DMS153 treated with DMSO at 0.1 percent for 48 hours (cell line): ENCODE results near the gene TMPRSS11A.

Source experiments
- DNase-seq: peaks from one replicate; lab custom pipeline; 2025; ENCODE audit not compliant: unreplicated experiment; lab: John Stamatoyannopoulos, UW

TMPRSS11A gene

DNA sequence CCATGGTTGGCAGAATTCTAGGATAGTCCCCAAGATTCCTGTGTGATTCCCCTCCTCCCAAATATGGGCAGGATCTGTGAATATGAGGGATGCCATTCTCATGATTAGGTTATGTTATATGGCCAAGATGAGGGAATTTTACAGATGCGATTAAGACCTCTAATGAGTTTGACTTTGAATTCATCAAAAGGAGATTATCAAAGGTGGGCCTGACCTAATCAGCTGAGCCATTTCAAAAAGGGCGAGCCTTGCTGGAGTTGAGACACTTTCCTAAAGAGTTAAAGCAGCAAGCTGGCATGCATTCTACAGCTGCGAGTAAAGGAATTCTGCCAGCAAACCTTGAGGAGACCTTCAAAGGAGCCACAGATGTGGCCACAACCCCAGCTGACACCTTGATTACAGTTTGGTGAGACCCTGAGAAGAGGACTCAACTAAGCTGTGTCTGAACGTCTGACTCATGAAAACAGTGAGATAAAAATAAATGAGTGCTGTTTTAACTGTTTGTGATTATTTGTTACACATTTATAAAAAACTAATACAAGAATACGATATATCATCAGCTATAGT is 47.8 kb downstream of the TMPRSS11A start:
- DNase-seq: no peak

GRCh38 chr4:67912080-67912479 is 51.2 kb downstream of the TMPRSS11A start:
- no peak for DNase-seq

DNA sequence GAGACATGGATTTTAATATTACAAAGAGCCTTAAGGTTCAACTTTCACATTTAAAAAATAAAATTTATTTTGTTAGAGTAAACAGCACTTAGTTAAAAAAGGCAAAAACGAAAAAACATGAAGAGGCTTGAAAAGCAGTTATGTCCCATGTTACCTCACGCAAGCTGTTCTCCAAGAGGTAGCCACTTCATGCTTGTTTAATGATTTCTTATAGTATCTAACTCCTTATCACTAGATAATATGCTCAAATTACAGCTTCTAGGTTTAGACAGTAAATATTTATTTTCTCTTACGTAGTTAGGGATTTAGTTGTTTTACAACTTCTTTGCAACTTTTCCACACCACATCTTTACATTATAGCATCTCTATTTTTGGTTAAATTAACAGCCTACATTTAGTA is 51.7 kb downstream of the TMPRSS11A start:
- DNase-seq: no peak

- DNase-seq: no peak
Observed at GRCh38 chr4:67911141-67911540, 52.2 kb downstream of the TMPRSS11A start.

DNA sequence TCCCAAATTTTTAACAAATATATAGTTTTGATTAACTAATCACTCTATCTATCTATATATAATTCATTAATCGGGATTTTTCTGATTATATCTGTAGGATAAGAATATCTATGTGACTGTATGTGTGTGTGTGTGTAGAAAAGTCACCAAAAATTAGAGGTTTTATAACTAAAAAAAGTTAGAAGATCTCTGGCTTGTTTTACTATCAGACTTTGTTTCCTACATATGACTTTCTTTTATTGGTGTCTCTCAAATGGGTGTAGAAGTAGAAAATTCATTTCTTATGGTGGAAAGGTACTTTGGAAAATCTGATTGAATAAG is 52.7 kb downstream of the TMPRSS11A start:
- no peak for DNase-seq

DNA sequence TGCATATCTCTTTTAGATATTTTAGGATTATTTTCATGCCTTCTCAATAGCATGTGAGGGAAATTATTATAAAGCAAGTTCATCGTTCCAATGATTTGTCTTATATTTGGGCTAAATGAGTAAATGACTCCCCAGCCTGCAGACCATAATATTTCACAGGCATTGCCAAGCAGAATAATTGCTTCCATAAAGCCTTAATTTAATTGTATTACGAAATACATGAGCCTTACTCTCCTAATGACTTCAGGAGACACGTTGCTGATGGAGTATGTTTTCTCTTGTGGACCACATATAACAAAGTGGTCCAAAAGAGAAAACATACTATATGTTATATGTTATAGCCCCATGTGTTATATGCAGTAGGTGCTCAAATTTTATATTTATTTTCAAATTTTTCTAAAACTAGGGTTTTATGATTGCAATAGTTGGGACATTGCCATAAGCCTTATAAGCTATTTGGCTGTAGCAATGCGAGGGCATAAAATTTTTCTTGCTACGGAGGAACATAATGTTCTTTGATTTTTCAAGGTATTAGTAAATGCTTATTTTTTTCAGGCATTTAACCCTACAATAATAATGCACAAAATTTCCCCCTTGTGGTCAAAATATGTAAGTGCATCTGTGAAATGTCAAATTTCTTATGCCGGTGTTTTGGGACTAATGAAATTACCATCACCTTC is 53.2 kb downstream of the TMPRSS11A start:
- DNase-seq: no peak

GRCh38 chr4:67907650-67908049 is 55.6 kb downstream of the TMPRSS11A start:
- DNase-seq: no peak

GRCh38 chr4:67899096-67899495 is 64.2 kb downstream of the TMPRSS11A start:
- no peak for DNase-seq

DNA sequence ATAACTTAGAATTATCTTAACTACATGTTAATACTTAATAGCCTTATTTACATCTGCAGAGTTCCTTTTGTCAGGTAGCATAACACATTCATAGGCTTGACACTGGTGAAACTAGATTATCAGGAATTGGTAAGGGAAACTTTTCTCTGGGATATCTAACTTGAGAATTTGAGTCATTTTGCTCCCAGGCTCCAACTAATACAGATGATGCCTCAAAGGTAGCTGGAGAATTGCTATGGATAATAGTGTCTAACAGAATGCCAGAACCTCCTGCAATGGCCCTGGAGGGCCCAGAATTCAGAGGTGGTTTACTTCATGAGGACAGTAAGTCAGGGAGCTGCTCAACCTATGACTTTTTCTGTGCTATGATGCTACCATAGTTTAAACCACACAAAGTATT is 65.6 kb downstream of the TMPRSS11A start:
- no peak for DNase-seq

- no peak for DNase-seq
Observed at GRCh38 chr4:67896421-67897065, 66.8 kb downstream of the TMPRSS11A start.

GRCh38 chr4:67894659-67895058 is 68.6 kb downstream of the TMPRSS11A start:
- DNase-seq: no peak

DNA sequence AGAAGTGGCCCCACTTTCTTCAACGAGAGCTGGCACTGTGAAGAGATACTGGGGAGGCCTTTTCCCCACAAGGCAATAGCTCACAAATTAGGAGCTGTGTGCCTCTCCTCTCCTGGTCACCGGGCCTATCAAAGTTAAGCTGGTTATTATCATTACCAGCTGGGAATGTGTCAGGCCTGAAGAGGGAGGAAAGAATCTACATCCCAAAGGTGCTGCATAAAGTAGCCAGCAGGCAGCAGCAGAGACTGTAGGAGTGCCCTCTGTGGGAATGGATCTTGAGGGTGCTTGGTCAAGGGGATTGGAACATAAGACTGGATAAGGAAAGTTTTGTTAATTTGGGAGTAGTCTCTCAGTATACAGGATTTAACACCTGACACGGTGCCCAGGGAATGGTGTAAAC is 70.4 kb downstream of the TMPRSS11A start:
- no peak for DNase-seq

- DNase-seq: no peak
Observed at GRCh38 chr4:67892253-67892652, 71.0 kb downstream of the TMPRSS11A start.

DNA sequence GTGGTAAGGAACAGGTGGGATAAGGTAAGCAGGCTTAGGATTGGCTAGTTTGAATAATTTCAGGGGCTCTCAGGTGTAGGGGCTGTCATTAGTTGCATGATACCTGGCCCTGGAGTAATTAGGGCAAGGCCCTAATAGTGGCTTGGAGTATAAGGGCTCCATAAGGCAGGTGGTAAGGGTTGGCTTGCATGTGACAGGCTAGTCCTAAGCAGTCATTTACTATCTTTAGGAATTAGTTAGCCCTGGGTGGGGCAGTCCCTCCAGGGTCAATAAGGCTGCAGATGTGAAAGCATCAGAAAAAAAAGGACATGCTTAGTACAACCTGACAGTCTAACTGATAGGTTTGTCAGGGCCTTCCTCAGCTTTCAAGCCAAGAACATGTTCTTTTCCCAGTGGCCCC is 71.6 kb downstream of the TMPRSS11A start:
- DNase-seq: no peak

DNA sequence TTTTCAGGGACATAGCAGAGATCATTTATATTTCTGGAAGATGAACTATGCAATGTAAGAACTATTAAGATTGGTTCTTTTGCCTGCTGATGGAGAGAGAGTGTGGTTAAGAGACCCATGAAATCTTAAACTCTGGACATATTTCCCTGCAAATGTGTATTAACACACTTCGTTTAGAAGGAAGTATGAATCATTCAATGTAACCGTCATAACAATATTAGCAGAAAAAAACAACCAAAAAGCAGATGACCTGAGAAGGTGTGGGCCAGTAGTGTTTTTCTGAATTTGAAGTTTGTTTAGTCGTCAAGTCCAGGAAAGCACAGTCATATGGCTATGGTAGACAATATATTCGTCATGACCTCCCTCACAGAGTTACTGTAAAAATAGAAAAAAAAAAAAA is 77.0 kb downstream of the TMPRSS11A start:
- no peak for DNase-seq

DNA sequence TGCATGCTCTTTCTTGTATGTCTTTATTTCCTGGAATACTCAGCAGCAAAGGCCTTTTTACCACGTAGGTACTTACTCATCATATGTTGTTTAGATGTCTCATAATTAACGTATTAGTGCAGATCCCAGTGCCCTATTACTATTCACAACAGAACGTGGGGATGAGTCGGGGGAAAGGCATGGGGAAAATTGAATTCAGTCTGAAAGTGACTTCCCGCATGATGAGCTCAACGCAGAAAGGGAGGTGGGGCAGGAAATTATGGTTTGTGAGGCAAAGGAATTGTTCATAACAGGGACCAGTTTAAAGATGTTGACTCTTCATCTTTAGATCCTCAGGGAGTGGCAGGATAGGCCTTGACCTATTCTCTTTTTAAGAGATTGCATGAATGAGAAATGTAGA is 77.5 kb downstream of the TMPRSS11A start:
- DNase-seq: no peak

GRCh38 chr4:67884701-67885100 is 78.6 kb downstream of the TMPRSS11A start:
- DNase-seq: no peak

DNA sequence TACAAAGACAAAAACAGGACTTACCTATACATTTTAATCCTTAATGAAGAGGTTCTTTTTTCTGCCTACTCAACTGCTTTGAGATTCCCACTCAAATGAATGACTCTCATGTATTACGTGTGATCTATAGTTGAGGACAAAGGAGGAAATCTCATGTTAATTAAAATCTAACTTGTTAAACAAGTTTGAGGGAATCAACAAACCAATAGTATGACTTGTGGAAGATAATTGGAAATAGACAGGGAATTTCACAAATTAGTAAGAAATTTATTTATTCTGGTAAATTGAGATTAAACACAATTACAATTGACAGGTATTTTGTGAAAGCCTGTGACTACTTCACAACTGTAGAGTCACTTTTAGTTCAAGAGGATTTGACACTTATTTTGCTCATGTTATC is 79.4 kb downstream of the TMPRSS11A start, which contains the start of gene TMPRSS11D:
TSS of gene TMPRSS11D (minus strand) at position 101 of the 400 bp plus-strand sequence. CDS start at position 32, 69 bp downstream.
- no peak for DNase-seq

DNA sequence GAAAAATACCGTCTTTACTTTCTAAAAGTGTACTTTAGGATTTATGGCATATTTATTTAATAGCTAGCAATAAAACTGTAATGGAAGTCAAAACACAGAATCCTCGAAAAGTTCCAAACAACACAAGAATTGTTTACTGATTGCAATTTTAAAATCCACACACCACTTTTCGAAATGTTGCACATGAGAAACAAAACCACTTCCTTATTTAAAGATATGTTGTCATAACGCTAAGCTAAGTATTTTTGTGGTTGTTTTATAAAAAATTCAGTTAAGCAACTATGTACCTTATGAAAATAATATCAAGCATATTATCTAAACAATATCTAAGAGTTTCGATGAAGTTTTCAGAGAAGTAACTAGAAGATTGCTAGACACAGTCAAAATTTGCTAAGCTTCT is 79.8 kb downstream of the TMPRSS11A start:
- DNase-seq: no peak

DNA sequence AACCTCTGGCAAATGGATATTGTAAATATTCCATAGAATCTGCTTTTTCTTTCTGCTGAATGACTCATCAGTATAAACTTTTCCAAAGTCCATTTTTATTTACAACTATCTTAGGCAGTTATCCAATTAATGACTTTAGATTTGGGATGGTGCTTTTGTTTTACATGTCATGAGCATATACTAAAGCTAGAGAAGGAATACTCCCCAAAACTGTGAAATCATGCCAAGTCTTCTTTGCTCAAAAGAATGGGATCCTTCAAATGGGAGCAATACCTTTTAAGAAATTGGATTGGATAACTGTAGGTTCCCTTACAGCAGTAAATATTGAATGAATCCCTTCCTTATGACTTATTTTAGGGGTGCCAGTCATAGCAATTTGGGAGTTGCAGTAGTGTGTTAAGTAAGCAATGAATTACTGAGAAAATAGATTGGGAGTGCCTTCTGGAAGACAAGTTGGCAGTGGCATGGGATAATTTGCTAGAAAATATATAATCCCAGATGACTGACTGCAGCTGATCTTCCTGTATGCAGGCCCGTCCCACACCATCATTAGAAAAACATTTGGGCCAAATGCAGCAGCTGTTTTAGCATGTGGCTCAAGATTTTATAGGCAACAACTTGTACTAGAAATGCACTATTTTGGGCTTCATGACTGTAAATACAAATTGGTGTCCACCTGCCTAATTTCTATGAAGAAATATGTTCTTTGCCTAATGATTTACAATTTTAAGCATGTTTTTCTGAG is 82.3 kb downstream of the TMPRSS11A start:
- no peak for DNase-seq

GRCh38 chr4:67879486-67879885 is 83.8 kb downstream of the TMPRSS11A start:
- no peak for DNase-seq

- DNase-seq: no peak
Observed at GRCh38 chr4:67877086-67877485, 86.2 kb downstream of the TMPRSS11A start.
